Mesothelial cell of epicardium (in vitro differentiated cells): ENCODE results near the gene KLHL40. TPM values are rescaled to one million over a fixed set of nuclear protein-coding genes. Genes with fewer than 3 reads are reported as not detected.

ENCODE experiments used
- DNase-seq, 2 experiments: peaks; one replicate each; pipeline ENCODE4 v3.0.0; 2021; ENCODE audit warnings: low spot score in 2 of 2; ENCODE audit not compliant: unreplicated experiment in 2 of 2
- H3K27ac Mint-ChIP-seq: 2 replicates; pipeline ENCODE4 v1.8.0; 2021; ENCODE audit warnings: mixed read lengths
- H3K27me3 Mint-ChIP-seq: 2 replicates; pipeline ENCODE4 v1.8.0; 2021; ENCODE audit warnings: low read depth, mixed read lengths
- H3K36me3 Mint-ChIP-seq: 2 replicates; pipeline ENCODE4 v1.8.0; 2021; ENCODE audit warnings: mixed read lengths
- H3K4me1 Mint-ChIP-seq: 2 replicates; pipeline ENCODE4 v1.8.0; 2021; ENCODE audit warnings: mixed read lengths
- H3K4me3 Mint-ChIP-seq: 2 replicates; pipeline ENCODE4 v1.8.0; 2021; ENCODE audit warnings: mild to moderate bottlenecking, moderate library complexity, mixed read lengths
- H3K9me3 Mint-ChIP-seq: 2 replicates; pipeline ENCODE4 v1.8.0; 2021; ENCODE audit warnings: mixed read lengths
- CTCF ChIP-seq: fragments of 200-600 bp; sonication (generic); IDR thresholded peaks from one replicate; pipeline ENCODE4 v1.5.0; 2021; ENCODE audit warnings: antibody characterized with exemption; ENCODE audit not compliant: unreplicated experiment
- total RNA-seq: library from RNA; stranded (reverse); gene quantifications from 3 replicates; pipeline ENCODE4 v1.2.1, GENCODE V29; 2021

KLHL40 gene
- total RNA-seq, 1 donor from 2014 or later: not detected

DNA sequence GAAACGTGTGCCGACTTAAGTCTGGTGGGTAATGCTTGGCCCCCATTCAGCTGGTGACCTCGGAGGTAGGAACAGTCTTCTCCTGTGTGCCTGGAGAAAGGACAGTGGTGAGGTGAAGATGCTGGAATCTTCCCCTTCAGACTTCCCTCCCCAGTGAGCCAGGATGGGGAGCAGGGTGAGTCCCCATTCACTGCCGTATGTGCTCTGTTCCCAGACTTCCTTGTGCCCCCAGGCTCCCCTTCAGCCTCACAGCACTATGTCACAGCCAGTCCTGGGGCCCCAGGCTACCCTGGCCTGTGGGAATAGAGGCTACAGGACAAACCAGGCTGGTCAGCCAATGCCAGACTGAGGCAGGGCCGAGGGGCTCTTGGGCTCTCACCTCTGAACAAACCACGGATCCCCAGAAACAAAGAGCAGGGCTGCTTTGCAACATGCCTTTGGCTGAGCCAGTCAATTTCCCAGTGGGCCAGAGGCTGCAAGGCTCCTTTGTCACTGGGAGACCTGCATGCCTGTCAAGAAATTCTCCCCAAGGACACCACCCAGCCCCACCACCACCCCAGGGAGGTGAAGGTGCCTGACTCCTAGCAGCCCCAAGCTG, 49.0 kb downstream of the KLHL40 start:
- peak in 1 of 2 experiments; percentile 29 for DNase-seq
- Mint-ChIP-seq H3K27me3 (peaks cover 1% of the 10 kb centered on the region), H3K4me3 (no peak overlapping the region), H3K9me3 (no peaks in the 10 kb centered on the region), H3K4me1 (no peaks in the 10 kb centered on the region), H3K36me3 (no peaks in the 10 kb centered on the region), H3K27ac (no peak overlapping the region)
- TF ChIP-seq CTCF: no peak

DNA sequence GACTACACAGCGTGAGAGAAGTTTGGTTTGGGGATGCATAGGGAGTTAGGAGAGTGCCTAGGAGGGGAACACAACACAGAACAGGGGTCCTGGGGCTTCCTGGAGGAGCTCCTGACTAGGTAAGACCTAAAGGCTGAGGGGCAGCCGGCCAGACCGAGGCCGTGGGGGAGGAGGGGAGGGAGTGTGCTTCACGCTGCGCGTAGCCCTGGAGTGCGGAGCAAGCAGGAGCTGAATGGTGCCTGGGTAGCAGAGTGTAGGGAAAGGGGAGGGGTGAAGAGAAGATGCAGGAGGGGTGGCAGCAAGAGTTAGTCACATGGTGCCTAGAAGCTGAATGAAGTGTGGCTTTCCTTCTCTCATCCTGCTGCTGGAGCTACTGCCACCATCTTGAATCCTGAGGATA, 49.7 kb downstream of the KLHL40 start:
- Mint-ChIP-seq H3K27me3 (peaks cover 1% of the 10 kb centered on the region), H3K27ac (no peak overlapping the region), H3K9me3 (no peaks in the 10 kb centered on the region), H3K4me3 (no peak overlapping the region), H3K36me3 (no peaks in the 10 kb centered on the region), H3K4me1 (peaks cover 4% of the 10 kb centered on the region)
- DNase-seq: peak in 1 of 2 experiments; percentile 11
- TF ChIP-seq CTCF: no peak

GRCh38 chr3:42735615-42736014, 50.3 kb downstream of the KLHL40 start:
- no peak overlapping the region for H3K27ac Mint-ChIP-seq
- peak in 1 of 2 experiments; percentile 31 for DNase-seq
- no peak for TF ChIP-seq CTCF
- H3K9me3 Mint-ChIP-seq: no peaks in the 10 kb centered on the region
- H3K36me3 Mint-ChIP-seq: no peaks in the 10 kb centered on the region
- peaks cover 7% of the 10 kb centered on the region for H3K4me1 Mint-ChIP-seq
- H3K4me3 Mint-ChIP-seq: no peak overlapping the region
- peaks cover 1% of the 10 kb centered on the region for H3K27me3 Mint-ChIP-seq

- H3K27ac Mint-ChIP-seq: no peak overlapping the region
- no peak overlapping the region for H3K4me3 Mint-ChIP-seq
- peaks cover 1% of the 10 kb centered on the region for H3K27me3 Mint-ChIP-seq
- H3K9me3 Mint-ChIP-seq: no peaks in the 10 kb centered on the region
- no peaks in the 10 kb centered on the region for H3K36me3 Mint-ChIP-seq
- peak in 1 of 2 experiments; percentile 40 for DNase-seq
- H3K4me1 Mint-ChIP-seq: peaks cover 7% of the 10 kb centered on the region
- no peak for TF ChIP-seq CTCF
Observed at GRCh38 chr3:42736081-42736480, 50.7 kb downstream of the KLHL40 start.

DNA sequence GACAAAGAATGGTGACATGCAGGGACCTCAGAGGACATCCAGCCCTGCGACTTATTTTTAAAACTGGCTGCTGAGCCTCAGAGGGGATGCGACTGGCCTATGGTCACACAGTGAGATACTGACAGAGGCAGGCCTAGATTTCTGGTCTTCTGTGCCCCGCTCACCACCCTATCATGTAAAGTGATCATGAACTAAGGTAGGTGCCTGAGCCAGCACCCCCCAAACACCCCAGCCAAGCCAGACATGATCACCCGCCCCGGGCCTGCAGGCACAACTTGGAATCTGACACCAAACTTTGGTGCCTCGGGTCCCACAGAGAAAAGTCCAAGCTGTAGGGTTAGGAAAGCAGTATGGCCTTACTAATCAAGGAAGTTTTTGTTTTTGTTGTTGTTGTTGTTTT, 51.2 kb downstream of the KLHL40 start:
- no peak overlapping the region for H3K4me3 Mint-ChIP-seq
- H3K27ac Mint-ChIP-seq: no peak overlapping the region
- TF ChIP-seq CTCF: no peak
- peak in 1 of 2 experiments; percentile 24 for DNase-seq
- no peaks in the 10 kb centered on the region for H3K9me3 Mint-ChIP-seq
- H3K4me1 Mint-ChIP-seq: peaks cover 7% of the 10 kb centered on the region
- H3K36me3 Mint-ChIP-seq: no peaks in the 10 kb centered on the region
- peaks cover 1% of the 10 kb centered on the region for H3K27me3 Mint-ChIP-seq
